Raji (cell line): ENCODE measurements around the gene SLC9A9.

Experiments
- POLR2A ChIP-seq: IDR thresholded peaks from 2 replicates; pipeline ENCODE4 v1.6.1; 2011; ENCODE audit warnings: low read depth, low read length, control low read depth; ENCODE audit not compliant: insufficient read depth

Gene SLC9A9

DNA sequence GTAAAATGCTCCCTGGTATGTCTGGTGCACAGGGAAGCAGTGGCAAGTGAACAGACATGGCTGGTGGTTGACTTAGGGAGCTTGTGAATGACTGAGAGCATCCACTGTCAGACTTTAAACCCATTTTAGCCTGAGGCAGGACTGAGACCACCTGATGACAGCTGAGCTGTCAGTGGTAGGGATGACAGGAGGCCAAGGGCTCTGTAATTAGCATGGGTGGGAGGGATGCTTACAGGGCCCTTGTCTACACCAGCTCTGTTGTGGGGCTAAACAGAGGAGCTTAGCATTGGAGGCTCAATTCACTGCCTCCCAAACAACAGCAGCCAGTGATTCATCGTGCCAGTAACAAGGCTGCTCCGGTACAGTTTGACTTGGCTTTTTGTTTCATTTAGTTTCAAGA is 559.3 kb downstream of the SLC9A9 start:
- no peak for TF ChIP-seq POLR2A

DNA sequence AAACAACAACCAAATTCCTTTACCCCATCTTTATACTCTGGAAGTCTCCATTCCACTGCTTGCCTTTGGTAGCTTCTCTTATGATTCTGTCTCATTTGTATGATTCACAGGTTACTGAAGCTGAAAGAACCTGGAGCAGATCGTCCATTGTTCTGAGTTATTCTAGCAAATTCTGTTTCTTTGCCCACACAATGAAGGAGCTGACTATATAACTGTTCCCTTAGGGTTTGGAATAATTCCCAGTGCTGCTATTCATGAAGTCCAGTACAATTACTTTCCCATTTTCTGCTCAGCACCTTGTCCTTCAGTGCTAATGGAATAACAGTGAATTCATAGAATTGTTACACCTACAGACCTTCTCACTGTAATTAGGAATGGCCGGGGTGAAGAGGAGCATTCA is 560.9 kb downstream of the SLC9A9 start:
- no peak for TF ChIP-seq POLR2A

DNA sequence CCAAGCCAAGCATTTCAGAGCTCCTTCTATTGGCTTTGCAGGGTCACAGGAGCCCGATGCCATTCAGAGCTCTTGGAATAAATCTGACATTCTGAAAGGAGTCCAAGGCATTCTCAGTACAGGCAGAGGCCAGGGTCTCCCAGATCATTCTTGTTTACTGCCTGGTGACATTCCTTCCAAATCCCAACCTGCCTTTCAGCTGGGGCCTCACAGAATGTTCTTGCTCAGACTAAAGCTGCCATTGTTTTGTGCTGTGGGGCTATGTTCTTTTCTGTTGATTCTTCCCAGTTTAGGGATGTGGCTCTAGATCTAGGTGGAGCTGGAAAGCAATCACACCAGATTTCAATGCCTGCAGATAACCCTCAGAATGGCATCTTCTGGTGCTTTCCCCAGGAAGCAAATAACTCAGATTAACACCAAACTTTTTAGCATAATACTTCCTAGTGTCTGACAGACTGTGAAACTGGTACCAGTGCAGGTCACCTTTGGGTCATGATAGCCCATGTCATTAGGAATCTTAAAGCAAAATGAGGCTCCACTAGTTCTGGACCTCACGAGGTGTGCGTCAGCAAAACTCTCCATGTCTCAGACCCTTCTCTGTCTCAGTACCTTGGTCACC is 561.8 kb downstream of the SLC9A9 start:
- no peak for TF ChIP-seq POLR2A

- no peak for TF ChIP-seq POLR2A
Observed at GRCh38 chr3:143283432-143284128, 564.7 kb downstream of the SLC9A9 start.

DNA sequence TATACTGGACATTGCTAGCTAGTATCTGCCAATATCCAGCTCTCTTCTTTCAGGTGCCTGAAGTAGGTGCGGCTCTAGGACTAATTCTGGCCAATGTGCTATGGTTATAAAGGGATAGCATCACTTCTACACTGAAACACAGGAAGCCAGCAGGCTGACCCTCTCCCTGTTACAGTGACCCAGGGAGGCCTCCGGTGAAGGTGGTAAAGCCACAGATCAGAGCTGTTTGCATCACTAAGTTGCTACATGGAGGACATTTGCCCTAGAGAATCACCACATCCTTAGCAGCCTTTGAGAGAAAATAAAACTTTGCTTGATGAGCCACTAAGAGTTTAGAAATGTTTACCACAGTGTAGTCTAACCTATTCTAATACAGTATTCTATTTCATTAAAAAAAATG is 567.3 kb downstream of the SLC9A9 start:
- TF ChIP-seq POLR2A, result no peak

GRCh38 chr3:143278721-143279120 is 569.5 kb downstream of the SLC9A9 start:
- no peak for TF ChIP-seq POLR2A

DNA sequence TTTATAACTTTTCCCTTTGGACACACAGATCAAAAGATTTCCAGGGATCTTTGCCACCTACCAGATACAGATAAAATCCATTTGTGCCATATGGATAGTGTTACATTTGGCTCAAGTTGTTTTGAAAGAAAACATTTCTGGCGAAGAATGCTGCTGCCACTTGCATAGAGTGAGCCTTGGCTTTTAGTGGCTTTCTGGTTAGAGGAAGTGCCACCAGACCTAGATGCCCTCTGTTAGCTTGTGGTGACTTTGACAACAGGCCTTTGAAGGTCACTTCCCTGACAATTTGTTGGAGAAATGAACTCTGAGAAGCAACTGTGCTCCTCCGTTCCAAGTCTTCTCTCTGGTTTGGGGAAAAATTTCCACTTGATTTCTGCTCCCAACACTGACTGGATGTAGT is 570.7 kb downstream of the SLC9A9 start:
- no peak for TF ChIP-seq POLR2A

DNA sequence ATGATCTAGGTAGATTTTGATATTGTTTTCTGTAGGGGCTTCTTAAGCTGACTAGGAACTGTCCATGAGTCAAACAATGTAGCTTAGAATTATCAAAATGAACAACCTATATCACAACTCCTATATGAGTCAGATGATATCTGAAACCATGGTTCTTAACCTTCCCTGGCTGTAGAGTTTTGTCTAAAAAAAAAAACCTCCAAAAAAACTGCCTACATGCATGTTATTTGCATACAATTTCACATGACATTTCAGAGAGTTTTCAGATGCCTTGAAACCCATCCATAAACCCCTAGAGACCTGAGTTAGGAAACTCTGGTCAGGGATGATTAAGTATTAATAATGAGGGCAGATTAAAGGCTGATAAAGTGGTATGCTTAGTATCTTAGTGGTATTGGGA is 571.7 kb downstream of the SLC9A9 start:
- no peak for TF ChIP-seq POLR2A

DNA sequence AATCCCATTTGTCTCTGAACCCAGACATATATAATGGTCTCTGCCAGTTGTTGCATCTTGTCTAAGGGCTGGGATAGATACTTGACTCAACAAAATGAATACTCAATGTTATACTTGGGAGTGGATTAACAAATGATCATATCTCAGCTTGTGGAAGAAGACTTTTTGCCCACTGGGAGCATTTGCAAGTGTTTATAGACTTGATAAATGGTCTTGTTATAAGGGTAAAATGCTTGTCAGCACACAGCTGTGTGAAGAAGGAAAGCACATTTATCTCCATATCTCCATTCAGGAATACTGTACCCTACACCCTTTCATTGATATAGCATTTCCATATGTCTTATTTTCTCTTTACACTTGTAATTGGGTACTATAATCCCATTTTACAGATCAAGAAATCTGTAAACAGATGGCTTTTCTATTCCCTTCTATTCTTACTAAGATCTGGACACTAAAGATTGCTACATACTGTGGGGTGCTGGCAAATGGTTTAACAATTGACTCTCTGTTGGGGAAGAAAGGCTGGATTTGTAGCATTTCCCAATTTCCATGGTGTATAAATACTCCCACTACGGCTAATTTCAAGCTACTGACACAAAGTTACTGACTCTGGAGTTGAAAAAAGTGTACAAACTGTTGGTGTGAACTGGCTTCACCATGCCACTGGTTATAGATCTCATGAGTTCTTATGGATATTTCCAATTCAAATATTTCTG is 574.1 kb downstream of the SLC9A9 start:
- no peak for TF ChIP-seq POLR2A

DNA sequence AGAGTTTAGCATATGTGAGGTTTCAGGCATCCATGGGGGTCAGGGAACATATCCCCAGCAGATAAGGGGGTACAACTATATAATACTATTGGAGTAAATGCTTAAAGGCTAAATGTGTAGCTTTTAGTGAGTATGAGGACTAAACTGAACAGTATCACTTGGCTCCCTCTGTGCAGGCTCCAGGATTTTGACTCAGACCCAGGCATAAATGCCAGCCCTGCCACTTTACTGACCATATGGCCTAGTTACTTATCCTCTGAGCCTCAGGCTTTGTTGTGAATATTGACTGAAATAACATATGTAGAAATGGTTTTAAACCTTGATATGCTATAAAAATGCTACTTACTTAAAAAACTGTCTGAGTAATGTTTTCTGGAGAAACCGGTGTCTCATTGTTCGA is 577.1 kb downstream of the SLC9A9 start:
- no peak for TF ChIP-seq POLR2A

DNA sequence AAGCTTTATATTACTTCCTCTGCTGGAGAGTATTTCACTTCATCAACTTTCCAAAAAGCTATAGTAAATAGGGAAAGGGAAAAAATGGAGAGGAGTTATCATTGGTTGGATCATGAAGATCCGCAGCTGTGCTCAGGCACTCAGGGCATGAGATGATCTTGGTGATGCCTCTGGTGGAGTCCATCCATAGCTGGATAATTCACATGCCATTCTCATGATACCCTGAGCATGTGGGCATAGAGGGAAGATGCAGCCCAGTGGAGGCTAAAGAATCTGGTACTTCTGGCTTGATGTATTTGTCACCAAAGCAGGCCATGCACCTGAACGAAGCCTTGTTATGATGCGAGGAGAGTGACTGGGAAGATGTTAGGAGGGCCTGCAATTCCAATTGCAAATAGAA is 578.5 kb downstream of the SLC9A9 start:
- TF ChIP-seq POLR2A, result no peak

GRCh38 chr3:143267989-143268388 is 580.3 kb downstream of the SLC9A9 start:
- no peak for TF ChIP-seq POLR2A

- TF ChIP-seq POLR2A, result no peak
Observed at GRCh38 chr3:143266927-143267326, 581.3 kb downstream of the SLC9A9 start.

DNA sequence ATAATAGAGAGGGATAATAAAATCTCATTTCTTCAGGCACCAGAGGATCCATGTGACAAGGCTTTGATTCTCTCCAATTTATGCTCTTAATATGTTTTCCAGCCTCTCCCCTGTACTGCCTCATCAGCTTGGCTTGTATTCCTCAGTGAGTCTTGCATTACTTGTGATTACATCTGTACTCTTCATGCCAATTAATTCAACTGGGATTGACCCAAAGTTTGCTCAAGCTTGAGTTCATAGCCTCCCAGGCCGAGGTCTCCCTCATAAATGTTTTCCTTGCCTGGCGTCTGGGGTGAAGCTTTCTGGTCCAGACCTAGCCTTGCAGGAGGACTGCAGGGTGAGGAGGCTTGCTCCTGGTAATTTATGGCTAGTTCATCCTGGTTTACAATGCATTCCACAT is 581.8 kb downstream of the SLC9A9 start:
- no peak for TF ChIP-seq POLR2A

- no peak for TF ChIP-seq POLR2A
Observed at GRCh38 chr3:143265501-143266070, 582.7 kb downstream of the SLC9A9 start.
